ENCODE measurements around the gene SV2C. TPM values are rescaled to one million over a fixed set of nuclear protein-coding genes. Genes with fewer than 3 reads are reported as not detected.

Gene SV2C
- total RNA-seq, 1 experiment from 2014 or later: 0.09 TPM

DNA sequence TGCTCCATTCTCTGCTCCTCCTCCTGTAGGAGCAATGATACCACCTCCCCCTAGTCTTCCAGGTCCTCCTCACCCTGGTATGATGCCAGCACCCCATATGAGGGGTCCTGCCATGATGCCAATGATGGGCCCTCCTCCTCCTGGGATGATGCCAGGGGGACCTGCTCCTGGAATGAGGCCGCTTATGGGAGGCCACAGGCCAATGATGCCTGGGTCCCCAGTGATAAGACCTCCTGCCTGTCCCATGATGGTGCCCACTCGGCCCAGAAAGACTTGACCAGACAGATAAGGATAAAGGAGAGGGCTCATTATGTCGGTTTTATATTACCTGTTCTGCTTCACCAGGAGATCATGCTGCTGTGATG, 293.7 kb downstream of the SV2C start:
- Mint-ChIP-seq H3K4me1 (peaks cover 17% of the 10 kb centered on the region), H3K4me3 (no peak overlapping the region), H3K36me3 (no peaks in the 10 kb centered on the region), H3K9me3 (no peaks in the 10 kb centered on the region), H3K27me3 (ENCODE audit: low read depth) (no peaks in the 10 kb centered on the region; the same call in 1 of the 2 replicates), H3K27ac (no peak overlapping the region)
- ChIA-PET CTCF (no interaction called here), POLR2A (no interaction called here)
- ATAC-seq: no peak
- TF ChIP-seq ESRRA (CRISPR knock-in tag; IDR thresholded peaks at IDR 0.05; ENCODE audit: borderline replicate concordance) (no peak), TEAD4 (CRISPR knock-in tag; IDR thresholded peaks at IDR 0.05) (no peak)
- TF ChIP-seq, protein P1, sequence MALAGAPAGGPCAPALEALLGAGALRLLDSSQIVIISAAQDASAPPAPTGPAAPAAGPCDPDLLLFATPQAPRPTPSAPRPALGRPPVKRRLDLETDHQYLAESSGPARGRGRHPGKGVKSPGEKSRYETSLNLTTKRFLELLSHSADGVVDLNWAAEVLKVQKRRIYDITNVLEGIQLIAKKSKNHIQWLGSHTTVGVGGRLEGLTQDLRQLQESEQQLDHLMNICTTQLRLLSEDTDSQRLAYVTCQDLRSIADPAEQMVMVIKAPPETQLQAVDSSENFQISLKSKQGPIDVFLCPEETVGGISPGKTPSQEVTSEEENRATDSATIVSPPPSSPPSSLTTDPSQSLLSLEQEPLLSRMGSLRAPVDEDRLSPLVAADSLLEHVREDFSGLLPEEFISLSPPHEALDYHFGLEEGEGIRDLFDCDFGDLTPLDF (CRISPR knock-in tag; IDR thresholded peaks at IDR 0.05): no peak
- TF ChIP-seq, protein P2, sequence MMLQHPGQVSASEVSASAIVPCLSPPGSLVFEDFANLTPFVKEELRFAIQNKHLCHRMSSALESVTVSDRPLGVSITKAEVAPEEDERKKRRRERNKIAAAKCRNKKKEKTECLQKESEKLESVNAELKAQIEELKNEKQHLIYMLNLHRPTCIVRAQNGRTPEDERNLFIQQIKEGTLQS (CRISPR knock-in tag; conservative IDR thresholded peaks at IDR 0.05): no peak
- TF ChIP-seq, protein P3, sequence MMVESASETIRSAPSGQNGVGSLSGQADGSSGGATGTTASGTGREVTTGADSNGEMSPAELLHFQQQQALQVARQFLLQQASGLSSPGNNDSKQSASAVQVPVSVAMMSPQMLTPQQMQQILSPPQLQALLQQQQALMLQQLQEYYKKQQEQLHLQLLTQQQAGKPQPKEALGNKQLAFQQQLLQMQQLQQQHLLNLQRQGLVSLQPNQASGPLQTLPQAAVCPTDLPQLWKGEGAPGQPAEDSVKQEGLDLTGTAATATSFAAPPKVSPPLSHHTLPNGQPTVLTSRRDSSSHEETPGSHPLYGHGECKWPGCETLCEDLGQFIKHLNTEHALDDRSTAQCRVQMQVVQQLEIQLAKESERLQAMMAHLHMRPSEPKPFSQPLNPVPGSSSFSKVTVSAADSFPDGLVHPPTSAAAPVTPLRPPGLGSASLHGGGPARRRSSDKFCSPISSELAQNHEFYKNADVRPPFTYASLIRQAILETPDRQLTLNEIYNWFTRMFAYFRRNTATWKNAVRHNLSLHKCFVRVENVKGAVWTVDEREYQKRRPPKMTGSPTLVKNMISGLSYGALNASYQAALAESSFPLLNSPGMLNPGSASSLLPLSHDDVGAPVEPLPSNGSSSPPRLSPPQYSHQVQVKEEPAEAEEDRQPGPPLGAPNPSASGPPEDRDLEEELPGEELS (CRISPR knock-in tag; IDR thresholded peaks at IDR 0.05): no peak
- DNase-seq (ENCODE audit: low spot score): no peak

DNA sequence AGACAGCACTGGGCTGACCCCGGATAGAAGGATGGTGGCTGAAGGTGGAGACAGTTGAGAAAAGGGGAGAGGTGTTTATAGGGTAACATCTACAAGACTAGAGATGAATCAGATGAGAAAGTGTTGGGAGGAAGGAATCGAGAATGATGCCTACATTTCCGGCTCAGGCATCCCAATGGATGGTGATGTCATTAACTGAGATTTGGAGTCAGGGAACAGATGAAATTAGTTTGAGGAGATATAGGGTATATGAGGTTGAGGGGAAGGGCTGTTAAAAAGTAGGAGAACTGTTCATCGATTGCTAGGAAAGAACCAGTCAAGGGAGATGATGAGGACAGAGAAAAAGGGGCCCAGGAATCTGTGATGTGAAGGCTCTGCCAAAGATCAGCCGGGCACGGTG, 295.2 kb downstream of the SV2C start:
- no peaks in the 10 kb centered on the region; the same call in 1 of the 2 replicates for H3K27me3 Mint-ChIP-seq (ENCODE audit: low read depth)
- ATAC-seq (no peak), DNase-seq (ENCODE audit: low spot score) (no peak)
- H3K9me3 Mint-ChIP-seq: no peaks in the 10 kb centered on the region
- H3K36me3 Mint-ChIP-seq: no peaks in the 10 kb centered on the region
- CTCF ChIA-PET: no interaction called here
- no peak overlapping the region for H3K4me3 Mint-ChIP-seq
- peaks cover 7% of the 10 kb centered on the region; the same call in 1 of the 2 replicates for H3K4me1 Mint-ChIP-seq
- POLR2A ChIA-PET: no interaction called here
- no peak overlapping the region for H3K27ac Mint-ChIP-seq
- TF ChIP-seq, protein P3 (CRISPR knock-in tag; IDR thresholded peaks at IDR 0.05): no peak
- TF ChIP-seq OVOL2 (CRISPR knock-in tag; IDR thresholded peaks at IDR 0.05; ENCODE audit: borderline replicate concordance) (no peak), ATF1 (CRISPR knock-in tag; IDR thresholded peaks at IDR 0.05) (no peak), CBFB (CRISPR knock-in tag; IDR thresholded peaks at IDR 0.05; ENCODE audit: low read depth) (no peak), JUN (CRISPR knock-in tag; IDR thresholded peaks at IDR 0.05) (no peak), FOXJ3 (CRISPR knock-in tag; IDR thresholded peaks at IDR 0.05; ENCODE audit: borderline replicate concordance) (no peak), RORB (CRISPR knock-in tag; IDR thresholded peaks at IDR 0.05) (no peak), GTF2I (CRISPR knock-in tag; conservative IDR thresholded peaks at IDR 0.05) (no peak), TEAD1 (CRISPR knock-in tag; IDR thresholded peaks at IDR 0.05) (no peak), TEAD4 (CRISPR knock-in tag; IDR thresholded peaks at IDR 0.05) (no peak), ZNF416 (CRISPR knock-in tag; IDR thresholded peaks at IDR 0.05) (no peak), KAT7 (CRISPR knock-in tag; IDR thresholded peaks at IDR 0.05; ENCODE audit: borderline replicate concordance) (no peak)
- TF ChIP-seq, protein P4, sequence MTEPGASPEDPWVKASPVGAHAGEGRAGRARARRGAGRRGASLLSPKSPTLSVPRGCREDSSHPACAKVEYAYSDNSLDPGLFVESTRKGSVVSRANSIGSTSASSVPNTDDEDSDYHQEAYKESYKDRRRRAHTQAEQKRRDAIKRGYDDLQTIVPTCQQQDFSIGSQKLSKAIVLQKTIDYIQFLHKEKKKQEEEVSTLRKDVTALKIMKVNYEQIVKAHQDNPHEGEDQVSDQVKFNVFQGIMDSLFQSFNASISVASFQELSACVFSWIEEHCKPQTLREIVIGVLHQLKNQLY (CRISPR knock-in tag; IDR thresholded peaks at IDR 0.05): no peak
- TF ChIP-seq, protein P5, sequence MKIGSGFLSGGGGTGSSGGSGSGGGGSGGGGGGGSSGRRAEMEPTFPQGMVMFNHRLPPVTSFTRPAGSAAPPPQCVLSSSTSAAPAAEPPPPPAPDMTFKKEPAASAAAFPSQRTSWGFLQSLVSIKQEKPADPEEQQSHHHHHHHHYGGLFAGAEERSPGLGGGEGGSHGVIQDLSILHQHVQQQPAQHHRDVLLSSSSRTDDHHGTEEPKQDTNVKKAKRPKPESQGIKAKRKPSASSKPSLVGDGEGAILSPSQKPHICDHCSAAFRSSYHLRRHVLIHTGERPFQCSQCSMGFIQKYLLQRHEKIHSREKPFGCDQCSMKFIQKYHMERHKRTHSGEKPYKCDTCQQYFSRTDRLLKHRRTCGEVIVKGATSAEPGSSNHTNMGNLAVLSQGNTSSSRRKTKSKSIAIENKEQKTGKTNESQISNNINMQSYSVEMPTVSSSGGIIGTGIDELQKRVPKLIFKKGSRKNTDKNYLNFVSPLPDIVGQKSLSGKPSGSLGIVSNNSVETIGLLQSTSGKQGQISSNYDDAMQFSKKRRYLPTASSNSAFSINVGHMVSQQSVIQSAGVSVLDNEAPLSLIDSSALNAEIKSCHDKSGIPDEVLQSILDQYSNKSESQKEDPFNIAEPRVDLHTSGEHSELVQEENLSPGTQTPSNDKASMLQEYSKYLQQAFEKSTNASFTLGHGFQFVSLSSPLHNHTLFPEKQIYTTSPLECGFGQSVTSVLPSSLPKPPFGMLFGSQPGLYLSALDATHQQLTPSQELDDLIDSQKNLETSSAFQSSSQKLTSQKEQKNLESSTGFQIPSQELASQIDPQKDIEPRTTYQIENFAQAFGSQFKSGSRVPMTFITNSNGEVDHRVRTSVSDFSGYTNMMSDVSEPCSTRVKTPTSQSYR (CRISPR knock-in tag; IDR thresholded peaks at IDR 0.05): no peak
- TF ChIP-seq, protein P6, sequence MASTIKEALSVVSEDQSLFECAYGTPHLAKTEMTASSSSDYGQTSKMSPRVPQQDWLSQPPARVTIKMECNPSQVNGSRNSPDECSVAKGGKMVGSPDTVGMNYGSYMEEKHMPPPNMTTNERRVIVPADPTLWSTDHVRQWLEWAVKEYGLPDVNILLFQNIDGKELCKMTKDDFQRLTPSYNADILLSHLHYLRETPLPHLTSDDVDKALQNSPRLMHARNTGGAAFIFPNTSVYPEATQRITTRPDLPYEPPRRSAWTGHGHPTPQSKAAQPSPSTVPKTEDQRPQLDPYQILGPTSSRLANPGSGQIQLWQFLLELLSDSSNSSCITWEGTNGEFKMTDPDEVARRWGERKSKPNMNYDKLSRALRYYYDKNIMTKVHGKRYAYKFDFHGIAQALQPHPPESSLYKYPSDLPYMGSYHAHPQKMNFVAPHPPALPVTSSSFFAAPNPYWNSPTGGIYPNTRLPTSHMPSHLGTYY (CRISPR knock-in tag; IDR thresholded peaks at IDR 0.05): no peak
- TF ChIP-seq, protein P2 (CRISPR knock-in tag; conservative IDR thresholded peaks at IDR 0.05): no peak
- TF ChIP-seq, protein P1 (CRISPR knock-in tag; IDR thresholded peaks at IDR 0.05): no peak
- TF ChIP-seq, protein P7, sequence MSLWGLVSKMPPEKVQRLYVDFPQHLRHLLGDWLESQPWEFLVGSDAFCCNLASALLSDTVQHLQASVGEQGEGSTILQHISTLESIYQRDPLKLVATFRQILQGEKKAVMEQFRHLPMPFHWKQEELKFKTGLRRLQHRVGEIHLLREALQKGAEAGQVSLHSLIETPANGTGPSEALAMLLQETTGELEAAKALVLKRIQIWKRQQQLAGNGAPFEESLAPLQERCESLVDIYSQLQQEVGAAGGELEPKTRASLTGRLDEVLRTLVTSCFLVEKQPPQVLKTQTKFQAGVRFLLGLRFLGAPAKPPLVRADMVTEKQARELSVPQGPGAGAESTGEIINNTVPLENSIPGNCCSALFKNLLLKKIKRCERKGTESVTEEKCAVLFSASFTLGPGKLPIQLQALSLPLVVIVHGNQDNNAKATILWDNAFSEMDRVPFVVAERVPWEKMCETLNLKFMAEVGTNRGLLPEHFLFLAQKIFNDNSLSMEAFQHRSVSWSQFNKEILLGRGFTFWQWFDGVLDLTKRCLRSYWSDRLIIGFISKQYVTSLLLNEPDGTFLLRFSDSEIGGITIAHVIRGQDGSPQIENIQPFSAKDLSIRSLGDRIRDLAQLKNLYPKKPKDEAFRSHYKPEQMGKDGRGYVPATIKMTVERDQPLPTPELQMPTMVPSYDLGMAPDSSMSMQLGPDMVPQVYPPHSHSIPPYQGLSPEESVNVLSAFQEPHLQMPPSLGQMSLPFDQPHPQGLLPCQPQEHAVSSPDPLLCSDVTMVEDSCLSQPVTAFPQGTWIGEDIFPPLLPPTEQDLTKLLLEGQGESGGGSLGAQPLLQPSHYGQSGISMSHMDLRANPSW (CRISPR knock-in tag; conservative IDR thresholded peaks at IDR 0.05; ENCODE audit: low read depth): no peak
